Endothelial cell of umbilical vein (primary cell): ENCODE data around the gene LRRN1. TPM values are rescaled to one million over a fixed set of nuclear protein-coding genes. Genes with fewer than 3 reads are reported as not detected.

ENCODE experiments used
- BruUV-seq: library from RNA; stranded (reverse); fragments of 400-500 nt; replicated peaks from 2 replicates; lab custom pipeline; 2021; lab: Mats Ljungman, UMichigan
- CTCF ChIA-PET: fragments of 300-600, 350-600 bp; sonication (Branson Sonifier 250); formaldehyde crosslinking; loops from one replicate; lab custom pipeline; 2021; ENCODE audit warnings: antibody characterized with exemption, inconsistent platforms; lab: Charles Lee
- POLR2A ChIA-PET: fragments of 300-600, 350-600 bp; sonication (Branson Sonifier 250); formaldehyde crosslinking; loops from one replicate; lab custom pipeline; 2021; ENCODE audit warnings: antibody characterized with exemption, inconsistent platforms; lab: Charles Lee
- DNase-seq: peaks from one replicate; pipeline ENCODE4 v3.0.0-alpha.2; 2011; ENCODE audit warnings: low read depth, low spot score
- FAIRE-seq: peaks from 2 replicates; lab custom pipeline; 2011; peaks lifted over from hg19 to GRCh38; lab: Jason Lieb, UNC
- H2AFZ ChIP-seq: 2 replicates; pipeline ENCODE4 v1.6.0; 2012; ENCODE audit warnings: low read depth, low read length, control low read depth, inconsistent platforms
- H3K27ac ChIP-seq: 2 replicates; pipeline ENCODE4 v1.5.1; 2011; ENCODE audit warnings: low read depth, mild to moderate bottlenecking, control low read depth, low read length, moderate library complexity; ENCODE audit not compliant: insufficient read depth
- H3K27me3 ChIP-seq, 2 experiments: 2 replicates each; pipeline versions ENCODE4 v1.6.0 to v1.6.1; 2011; ENCODE audit warnings: low read length in 2 of 2, mixed read lengths in 1 of 2; ENCODE audit not compliant: control insufficient read depth in 2 of 2, insufficient read depth in 2 of 2
- H3K36me3 ChIP-seq, 2 experiments: 2 replicates in 1 of 2; 3 replicates in 1 of 2; pipeline ENCODE4 v1.5.1; 2011; ENCODE audit warnings: low read length in 2 of 2, mild to moderate bottlenecking in 1 of 2, moderate library complexity in 1 of 2; ENCODE audit not compliant: control insufficient read depth in 2 of 2, insufficient read depth in 2 of 2; ENCODE audit errors: extremely low read depth in 1 of 2
- H3K4me1 ChIP-seq: 3 replicates; pipeline ENCODE4 v1.5.1; 2011; ENCODE audit warnings: mild to moderate bottlenecking, low read length; ENCODE audit not compliant: control insufficient read depth, insufficient read depth; ENCODE audit errors: extremely low read depth
- H3K4me2 ChIP-seq: 2 replicates; pipeline ENCODE4 v1.6.1; 2011; ENCODE audit warnings: low read length, control low read depth, mixed read lengths; ENCODE audit not compliant: insufficient read depth
- H3K4me3 ChIP-seq, 3 experiments: fragments of 200-600 bp in 1 of 3; sonication (generic), shearing (Covaris generic) in 1 of 3; replicated peaks in 1 of 3; 2 replicates each; pipeline ENCODE4 v1.5.1; 2011 to 2016; ENCODE audit warnings: control low read depth in 3 of 3, low read length in 3 of 3, mild to moderate bottlenecking in 2 of 3, inconsistent platforms in 1 of 3, low read depth in 1 of 3, moderate library complexity in 1 of 3; ENCODE audit not compliant: insufficient read depth in 1 of 3
- H3K79me2 ChIP-seq: 2 replicates; pipeline ENCODE4 v1.6.0; 2012; ENCODE audit warnings: low read length, inconsistent platforms; ENCODE audit not compliant: control insufficient read depth, insufficient read depth
- H3K9ac ChIP-seq: replicated peaks from 2 replicates; pipeline ENCODE3; 2011; ENCODE audit warnings: low read length, control low read depth; ENCODE audit not compliant: insufficient read depth; ENCODE audit errors: extremely low read depth
- H3K9me1 ChIP-seq: replicated peaks from 3 replicates; pipeline ENCODE4 v1.6.0; 2011; ENCODE audit warnings: mild to moderate bottlenecking, low read length; ENCODE audit not compliant: control insufficient read depth, insufficient read depth; ENCODE audit errors: extremely low read depth
- H3K9me3 ChIP-seq: replicated peaks from 2 replicates; pipeline ENCODE4 v1.5.1; 2012; ENCODE audit warnings: low read length, inconsistent platforms; ENCODE audit not compliant: control insufficient read depth, insufficient read depth
- H4K20me1 ChIP-seq: replicated peaks from 2 replicates; pipeline ENCODE3; 2011; ENCODE audit warnings: mild to moderate bottlenecking, low read length; ENCODE audit not compliant: control insufficient read depth, insufficient read depth; ENCODE audit errors: extremely low read depth
- EZH2 ChIP-seq: IDR thresholded peaks from 2 replicates; pipeline ENCODE4 v1.6.1; 2012; ENCODE audit warnings: borderline replicate concordance, low read depth, mild to moderate bottlenecking, moderate library complexity, low read length, inconsistent platforms; ENCODE audit not compliant: severe bottlenecking
- FOS ChIP-seq: IDR thresholded peaks from 2 replicates; pipeline ENCODE4 v1.6.1; 2011; ENCODE audit warnings: mild to moderate bottlenecking, low read length, moderate library complexity, borderline replicate concordance; ENCODE audit not compliant: insufficient read depth
- GATA2 ChIP-seq: IDR thresholded peaks from 2 replicates; pipeline ENCODE4 v1.7.0; 2011; ENCODE audit warnings: low read depth, mild to moderate bottlenecking, moderate library complexity, mixed read lengths, low read length; ENCODE audit not compliant: insufficient read length, insufficient read depth
- JUN ChIP-seq: IDR thresholded peaks from 2 replicates; pipeline ENCODE4 v1.6.1; 2011; ENCODE audit warnings: borderline replicate concordance, low read depth; ENCODE audit not compliant: insufficient read length, insufficient read depth
- MYC ChIP-seq: IDR thresholded peaks from one replicate; pipeline ENCODE4 v1.6.1; 2011; ENCODE audit warnings: mild to moderate bottlenecking, low read depth, low read length
- POLR2A ChIP-seq: IDR thresholded peaks from 2 replicates; pipeline ENCODE4 v1.6.1; 2012; ENCODE audit warnings: low read depth, mild to moderate bottlenecking, control low read depth, low read length
- POLR2AphosphoS5 ChIP-seq: IDR thresholded peaks from 2 replicates; pipeline ENCODE4 v1.6.1; 2012; ENCODE audit warnings: low read depth, mild to moderate bottlenecking, control low read depth, low read length, moderate library complexity; ENCODE audit not compliant: insufficient read depth
- dilution Hi-C: fragments of 300-500 bp; cut with MboI; formaldehyde crosslinking; loops from one replicate; pipeline ENCODE4 v1.15.0; 2019; ENCODE audit warnings: low sequenced_read_pairs; ENCODE audit not compliant: extremely low pct_ligation_motif_present
- intact Hi-C: fragments of 100-400 bp; cut with micrococcal nuclease; formaldehyde crosslinking; loops from one replicate; pipeline ENCODE4 v1.10.0; 2022
- polyA plus RNA-seq, 4 experiments: library from polyadenylated mRNA; depleted of rRNA in 3 of 4; stranded (reverse) in 3 of 4; unstranded in 1 of 4; fragments of >200 nt; gene quantifications; 2 replicates each; pipeline versions ENCODE4 v1.2.1 to v1.2.3, GENCODE V29; 2011 to 2012; ENCODE audit warnings: missing spikeins in 1 of 4
- total RNA-seq: library from RNA; stranded (reverse); gene quantifications from 2 replicates; pipeline ENCODE4 v1.2.3, GENCODE V29; 2021
- TF ChIP-seq, protein P1 (sequence below), 2 donors: IDR thresholded peaks; 1 replicate in 1 of 2; 2 replicates in 1 of 2; pipeline ENCODE4 v1.5.1; 2011; ENCODE audit warnings: low read length in 2 of 2, mild to moderate bottlenecking in 2 of 2, moderate library complexity in 2 of 2, control low read depth in 1 of 2, inconsistent platforms in 1 of 2, low read depth in 1 of 2; ENCODE audit not compliant: insufficient read depth in 1 of 2; ENCODE audit errors: extremely low read depth in 1 of 2
- TF ChIP-seq, protein P2 (sequence below): IDR thresholded peaks from 2 replicates; pipeline ENCODE4 v1.6.1; 2011; ENCODE audit not compliant: insufficient read depth, insufficient read length

Gene LRRN1
- total and polyA plus RNA-seq, 2 donors (not counting 3 experiments of a cell fraction or from before 2014, with no cell fraction given) = 0.04 TPM; not detected in 1

GRCh38 chr3:3800080-3800455 is 837 bp downstream of the LRRN1 start:
- no peak for DNase-seq
- ChIA-PET CTCF (no interaction called here), POLR2A (no interaction called here)
- BruUV-seq = no TSS peak
- no peak overlapping the region for H3K4me2 ChIP-seq
- H3K9me3 ChIP-seq = no peaks in the 10 kb centered on the region
- no peak overlapping the region for H3K4me3 ChIP-seq
- dilution Hi-C loops = no loop called here
- no peak for FAIRE-seq
- H3K4me1 ChIP-seq = no peaks in the 10 kb centered on the region
- H4K20me1 ChIP-seq = no peaks in the 10 kb centered on the region
- TF ChIP-seq POLR2A = no peak
- TF ChIP-seq, protein P1, sequence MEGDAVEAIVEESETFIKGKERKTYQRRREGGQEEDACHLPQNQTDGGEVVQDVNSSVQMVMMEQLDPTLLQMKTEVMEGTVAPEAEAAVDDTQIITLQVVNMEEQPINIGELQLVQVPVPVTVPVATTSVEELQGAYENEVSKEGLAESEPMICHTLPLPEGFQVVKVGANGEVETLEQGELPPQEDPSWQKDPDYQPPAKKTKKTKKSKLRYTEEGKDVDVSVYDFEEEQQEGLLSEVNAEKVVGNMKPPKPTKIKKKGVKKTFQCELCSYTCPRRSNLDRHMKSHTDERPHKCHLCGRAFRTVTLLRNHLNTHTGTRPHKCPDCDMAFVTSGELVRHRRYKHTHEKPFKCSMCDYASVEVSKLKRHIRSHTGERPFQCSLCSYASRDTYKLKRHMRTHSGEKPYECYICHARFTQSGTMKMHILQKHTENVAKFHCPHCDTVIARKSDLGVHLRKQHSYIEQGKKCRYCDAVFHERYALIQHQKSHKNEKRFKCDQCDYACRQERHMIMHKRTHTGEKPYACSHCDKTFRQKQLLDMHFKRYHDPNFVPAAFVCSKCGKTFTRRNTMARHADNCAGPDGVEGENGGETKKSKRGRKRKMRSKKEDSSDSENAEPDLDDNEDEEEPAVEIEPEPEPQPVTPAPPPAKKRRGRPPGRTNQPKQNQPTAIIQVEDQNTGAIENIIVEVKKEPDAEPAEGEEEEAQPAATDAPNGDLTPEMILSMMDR (IDR thresholded peaks at IDR 0.05; ENCODE audit: extremely low read depth in 1 of 2, insufficient read depth in 1 of 2, low read depth in 1 of 2, low read length in 2 of 2) = no peak
- TF ChIP-seq, protein P2, sequence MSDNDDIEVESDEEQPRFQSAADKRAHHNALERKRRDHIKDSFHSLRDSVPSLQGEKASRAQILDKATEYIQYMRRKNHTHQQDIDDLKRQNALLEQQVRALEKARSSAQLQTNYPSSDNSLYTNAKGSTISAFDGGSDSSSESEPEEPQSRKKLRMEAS = no peak
- no peak for TF ChIP-seq EZH2
- TF ChIP-seq JUN = no peak
- TF ChIP-seq MYC = no peak
- TF ChIP-seq FOS = no peak
- no peak for TF ChIP-seq GATA2
- no peak for TF ChIP-seq POLR2AphosphoS5
- H3K27ac ChIP-seq = no peak overlapping the region
- H3K9ac ChIP-seq = no peak overlapping the region
- H3K27me3 ChIP-seq = peaks cover 15 to 30% of the 10 kb centered on the region in 2 experiments
- H3K9me1 ChIP-seq = no peaks in the 10 kb centered on the region
- intact Hi-C loops = no loop called here
- no peaks in the 10 kb centered on the region for H3K79me2 ChIP-seq
- H2AFZ ChIP-seq = no peak overlapping the region
- no peaks in the 10 kb centered on the region for H3K36me3 ChIP-seq
